CD14-positive monocyte (primary cell): ENCODE results near the gene CUTA. TPM values are rescaled to one million over a fixed set of nuclear protein-coding genes. Genes with fewer than 3 reads are reported as not detected.

ENCODE experiments used
- DNase-seq, 3 donors: peaks; one replicate each; pipeline ENCODE4 v3.0.0-alpha.2; 2011 to 2022
- H2AFZ ChIP-seq: 2 replicates; pipeline ENCODE4 v1.6.0; 2012; ENCODE audit warnings: mild to moderate bottlenecking, low read depth, low read length, inconsistent platforms; ENCODE audit not compliant: insufficient read depth, poor library complexity, severe bottlenecking
- H3K27ac ChIP-seq, 2 donors: 1 replicate in 1 of 2; 2 replicates in 1 of 2; pipeline ENCODE4 v1.5.1; 2012 to 2013; ENCODE audit warnings: low read length in 2 of 2, control low read depth in 1 of 2, inconsistent platforms in 1 of 2, low read depth in 1 of 2, mild to moderate bottlenecking in 1 of 2
- H3K27me3 ChIP-seq, 2 donors: one replicate each; pipeline versions ENCODE4 v1.6.0 to v1.6.1; 2011 to 2013; ENCODE audit warnings: low read length in 2 of 2; ENCODE audit not compliant: control insufficient read depth in 2 of 2, insufficient read depth in 2 of 2
- H3K36me3 ChIP-seq, 2 donors: replicated peaks in 1 of 2; 1 replicate in 1 of 2; 2 replicates in 1 of 2; pipeline versions ENCODE4 v1.5.1 to v1.6.1; 2012 to 2013; ENCODE audit warnings: low read length in 2 of 2, control low read depth in 1 of 2, inconsistent platforms in 1 of 2, mild to moderate bottlenecking in 1 of 2; ENCODE audit not compliant: insufficient read depth in 2 of 2, control insufficient read depth in 1 of 2
- H3K4me1 ChIP-seq, 2 donors: 1 replicate in 1 of 2; 2 replicates in 1 of 2; pipeline versions ENCODE4 v1.5.1 to v1.6.1; 2012 to 2013; ENCODE audit warnings: low read length in 2 of 2, control low read depth in 1 of 2, inconsistent platforms in 1 of 2, mild to moderate bottlenecking in 1 of 2, moderate library complexity in 1 of 2; ENCODE audit not compliant: insufficient read depth in 2 of 2, control insufficient read depth in 1 of 2
- H3K4me2 ChIP-seq: replicated peaks from 2 replicates; pipeline ENCODE3; 2012; ENCODE audit warnings: low read length, moderate library complexity, mild to moderate bottlenecking; ENCODE audit not compliant: poor library complexity, severe bottlenecking; ENCODE audit errors: extremely low read depth
- H3K4me3 ChIP-seq, 3 experiments: fragments of 200-600 bp in 1 of 3; sonication (generic) in 1 of 3; replicated peaks in 1 of 3; 1 replicate in 2 of 3; 2 replicates in 1 of 3; pipeline ENCODE4 v1.5.1; 2011 to 2013; ENCODE audit warnings: low read length in 3 of 3, mild to moderate bottlenecking in 3 of 3, control low read depth in 2 of 3, low read depth in 2 of 3, inconsistent platforms in 1 of 3, moderate library complexity in 1 of 3
- H3K79me2 ChIP-seq: 2 replicates; pipeline ENCODE4 v1.6.0; 2012; ENCODE audit warnings: mild to moderate bottlenecking, control low read depth, inconsistent platforms, low read length, moderate library complexity; ENCODE audit not compliant: insufficient read depth
- H3K9ac ChIP-seq: 2 replicates; pipeline ENCODE4 v1.6.0; 2017; ENCODE audit warnings: low read length, mild to moderate bottlenecking; ENCODE audit not compliant: insufficient read depth, poor library complexity, severe bottlenecking
- H3K9me3 ChIP-seq, 2 donors: replicated peaks in 1 of 2; 1 replicate in 1 of 2; 2 replicates in 1 of 2; pipeline versions ENCODE4 v1.5.1 to v1.6.1; 2012 to 2013; ENCODE audit warnings: low read length in 2 of 2, control low read depth in 1 of 2; ENCODE audit not compliant: control insufficient read depth in 1 of 2, insufficient read depth in 1 of 2
- H4K20me1 ChIP-seq: 2 replicates; pipeline ENCODE4 v1.6.0; 2012; ENCODE audit warnings: mild to moderate bottlenecking, low read length, control low read depth, moderate library complexity; ENCODE audit not compliant: insufficient read depth
- H3K27ac Mint-ChIP-seq, 7 donors: one replicate each; pipeline ENCODE4 v1.8.0; 2020; ENCODE audit warnings: mild to moderate bottlenecking in 7 of 7, mixed read lengths in 7 of 7, moderate library complexity in 6 of 7, inconsistent platforms in 2 of 7
- H3K27me3 Mint-ChIP-seq, 3 donors: one replicate each; pipeline ENCODE4 v1.8.0; 2021 to 2022; ENCODE audit warnings: low read depth in 3 of 3, mild to moderate bottlenecking in 3 of 3, mixed read lengths in 3 of 3, moderate library complexity in 3 of 3, inconsistent platforms in 1 of 3
- H3K36me3 Mint-ChIP-seq, 2 donors: one replicate each; pipeline ENCODE4 v1.8.0; 2020; ENCODE audit warnings: mixed read lengths in 2 of 2, inconsistent platforms in 1 of 2, mild to moderate bottlenecking in 1 of 2
- H3K4me1 Mint-ChIP-seq: one replicate; pipeline ENCODE4 v1.8.0; 2020; ENCODE audit warnings: mild to moderate bottlenecking, mixed read lengths
- H3K4me3 Mint-ChIP-seq, 2 donors: one replicate each; pipeline ENCODE4 v1.8.0; 2020; ENCODE audit warnings: mild to moderate bottlenecking in 2 of 2, mixed read lengths in 2 of 2, moderate library complexity in 1 of 2
- H3K9me3 Mint-ChIP-seq, 7 donors: one replicate each; pipeline ENCODE4 v1.8.0; 2020 to 2022; ENCODE audit warnings: mixed read lengths in 7 of 7, mild to moderate bottlenecking in 6 of 7, moderate library complexity in 6 of 7, inconsistent platforms in 2 of 7
- CTCF ChIP-seq: fragments of 200-600 bp; IDR thresholded peaks from one replicate; pipeline ENCODE4 v1.8.0; 2022; ENCODE audit warnings: antibody characterized with exemption, mild to moderate bottlenecking
- WGBS: methylation state at CpG from one replicate; pipeline ENCODE4 v1.1.5; 2013; ENCODE audit warnings: missing lambda C conversion rate; ENCODE audit not compliant: insufficient coverage; 5-methylcytosine and 5-hydroxymethylcytosine counted together
- intact Hi-C, 2 donors: fragments of 100-400 bp; cut with micrococcal nuclease; formaldehyde crosslinking; loops; one replicate each; pipeline versions ENCODE4 v1.15.0 to v1.15.1; 2023
- polyA plus RNA-seq, 3 donors: library from polyadenylated mRNA; depleted of rRNA in 1 of 3; unstranded in 2 of 3; stranded (reverse) in 1 of 3; fragments of 300-500 nt in 2 of 3; fragments of >200 nt in 1 of 3; fragmentation: Illumina TruSeq in 2 of 3; gene quantifications; 1 replicate in 2 of 3; 2 replicates in 1 of 3; pipeline ENCODE4 v1.2.3, GENCODE V29; 2012 to 2021

Gene CUTA
- polyA plus RNA-seq, 3 donors = 137 to 160 (median 153) TPM

GRCh38 chr6:33377171-33377570 is 40.7 kb downstream of the CUTA start:
- H3K36me3 ChIP-seq = no peaks in the 10 kb centered on the region
- H3K9me3 ChIP-seq = no peaks in the 10 kb centered on the region
- H3K4me1 ChIP-seq = peaks cover 43 to 53% of the 10 kb centered on the region in 2 donors
- no peaks in the 10 kb centered on the region for H3K36me3 Mint-ChIP-seq
- H3K4me3 ChIP-seq = no peak overlapping the region
- H3K79me2 ChIP-seq = no peaks in the 10 kb centered on the region
- H3K4me2 ChIP-seq = no peak overlapping the region
- H3K27me3 Mint-ChIP-seq = peaks cover 0 to 2% (median 2%) of the 10 kb centered on the region in 3 donors
- 100% methylated on average over 1 of the region's 4 CpGs for WGBS
- intact Hi-C loops = no loop called here
- H3K9ac ChIP-seq = no peak overlapping the region
- no peak for DNase-seq
- no peak for TF ChIP-seq CTCF
- H3K4me1 Mint-ChIP-seq = peaks cover 42% of the 10 kb centered on the region
- H2AFZ ChIP-seq = no peak overlapping the region
- H3K27ac ChIP-seq = peak overlapping the region in 1 of 2 donors; percentile 8
- no peaks in the 10 kb centered on the region for H4K20me1 ChIP-seq
- H3K9me3 Mint-ChIP-seq = no peaks in the 10 kb centered on the region
- no peak overlapping the region for H3K4me3 Mint-ChIP-seq
- no peaks in the 10 kb centered on the region for H3K27me3 ChIP-seq
- H3K27ac Mint-ChIP-seq = peak overlapping the region in 4 of 7 donors; percentile 33 to 65 (median 52)

GRCh38 chr6:33375143-33375671 is 42.7 kb downstream of the CUTA start:
- Histone ChIP-seq H3K27me3 (no peaks in the 10 kb centered on the region), H3K4me1 (peaks cover 43 to 54% of the 10 kb centered on the region in 2 donors), H3K9ac (peak overlapping the region; percentile 51), H3K79me2 (no peaks in the 10 kb centered on the region), H3K4me3 (peak overlapping the region in 2 of 3 experiments; percentile 30 to 60), H4K20me1 (no peaks in the 10 kb centered on the region), H3K4me2 (peak overlapping the region; percentile 33), H3K36me3 (no peaks in the 10 kb centered on the region), H3K27ac (peak overlapping the region; percentile 84 to 86), H3K9me3 (no peaks in the 10 kb centered on the region), H2AFZ (peak overlapping the region; percentile 62)
- H3K27me3 Mint-ChIP-seq = peaks cover 0 to 2% (median 2%) of the 10 kb centered on the region in 3 donors
- H3K4me3 Mint-ChIP-seq = peak overlapping the region; percentile 79 to 89
- peaks cover 42% of the 10 kb centered on the region for H3K4me1 Mint-ChIP-seq
- H3K9me3 Mint-ChIP-seq = no peaks in the 10 kb centered on the region
- H3K27ac Mint-ChIP-seq = peak overlapping the region; percentile 89 to 98 (median 97)
- H3K36me3 Mint-ChIP-seq = no peaks in the 10 kb centered on the region
- no peak for TF ChIP-seq CTCF
- intact Hi-C loops = no loop called here
- DNase-seq = peak; percentile 38 to 57 (median 55)
- WGBS = 4% methylated on average over 5 of the region's 9 CpGs
